ENCODE results near the gene UCN2.

The UCN2 gene

GRCh38 chr3:48528048-48528447 is 35.5 kb downstream of the UCN2 start:
- Histone ChIP-seq H3K27ac (ENCODE audit: low read depth, low read length) (no peak overlapping the region), H3K4me1 (ENCODE audit: control insufficient read depth in 1 of 2, insufficient read depth in 2 of 2, low read length in 2 of 2) (no peaks in the 10 kb centered on the region), H3K4me3 (ENCODE audit: low read depth in 1 of 2, low read length in 2 of 2) (no peak overlapping the region), H3K9ac (ENCODE audit: low read depth in 1 of 2, low read length in 2 of 2) (no peak overlapping the region), H3K36me3 (ENCODE audit: control insufficient read depth in 1 of 2, insufficient read depth in 2 of 2, low read length in 2 of 2) (peaks cover 11 to 47% of the 10 kb centered on the region in 2 donors), H3K27me3 (ENCODE audit: control insufficient read depth in 1 of 2, insufficient read depth in 2 of 2, low read length in 2 of 2) (no peaks in the 10 kb centered on the region), H3K9me3 (ENCODE audit: control insufficient read depth in 1 of 2, low read length in 2 of 2) (no peaks in the 10 kb centered on the region)

- no peaks in the 10 kb centered on the region for H3K9me3 ChIP-seq (ENCODE audit: control insufficient read depth in 1 of 2, low read length in 2 of 2)
- H3K9ac ChIP-seq (ENCODE audit: low read depth in 1 of 2, low read length in 2 of 2), result no peak overlapping the region
- no peaks in the 10 kb centered on the region for H3K27me3 ChIP-seq (ENCODE audit: control insufficient read depth in 1 of 2, insufficient read depth in 2 of 2, low read length in 2 of 2)
- H3K36me3 ChIP-seq (ENCODE audit: control insufficient read depth in 1 of 2, insufficient read depth in 2 of 2, low read length in 2 of 2), result peaks cover 19 to 50% of the 10 kb centered on the region in 2 donors
- no peak overlapping the region for H3K27ac ChIP-seq (ENCODE audit: low read depth, low read length)
- no peak overlapping the region for H3K4me3 ChIP-seq (ENCODE audit: low read depth in 1 of 2, low read length in 2 of 2)
- no peaks in the 10 kb centered on the region for H3K4me1 ChIP-seq (ENCODE audit: control insufficient read depth in 1 of 2, insufficient read depth in 2 of 2, low read length in 2 of 2)
Observed at GRCh38 chr3:48524970-48525369, 38.6 kb downstream of the UCN2 start.

GRCh38 chr3:48521635-48522034 is 41.9 kb downstream of the UCN2 start:
- peaks cover 16 to 47% of the 10 kb centered on the region in 2 donors for H3K36me3 ChIP-seq (ENCODE audit: control insufficient read depth in 1 of 2, insufficient read depth in 2 of 2, low read length in 2 of 2)
- no peak overlapping the region for H3K27ac ChIP-seq (ENCODE audit: low read depth, low read length)
- H3K9me3 ChIP-seq (ENCODE audit: control insufficient read depth in 1 of 2, low read length in 2 of 2), result no peaks in the 10 kb centered on the region
- no peak overlapping the region for H3K4me3 ChIP-seq (ENCODE audit: low read depth in 1 of 2, low read length in 2 of 2)
- H3K4me1 ChIP-seq (ENCODE audit: control insufficient read depth in 1 of 2, insufficient read depth in 2 of 2, low read length in 2 of 2), result no peaks in the 10 kb centered on the region
- H3K27me3 ChIP-seq (ENCODE audit: control insufficient read depth in 1 of 2, insufficient read depth in 2 of 2, low read length in 2 of 2), result no peaks in the 10 kb centered on the region
- H3K9ac ChIP-seq (ENCODE audit: low read depth in 1 of 2, low read length in 2 of 2), result no peak overlapping the region

- Histone ChIP-seq H3K27ac (ENCODE audit: low read depth, low read length) (no peak overlapping the region), H3K27me3 (ENCODE audit: control insufficient read depth in 1 of 2, insufficient read depth in 2 of 2, low read length in 2 of 2) (no peaks in the 10 kb centered on the region), H3K9me3 (ENCODE audit: control insufficient read depth in 1 of 2, low read length in 2 of 2) (no peaks in the 10 kb centered on the region), H3K9ac (ENCODE audit: low read depth in 1 of 2, low read length in 2 of 2) (no peak overlapping the region), H3K4me3 (ENCODE audit: low read depth in 1 of 2, low read length in 2 of 2) (no peak overlapping the region), H3K4me1 (ENCODE audit: control insufficient read depth in 1 of 2, insufficient read depth in 2 of 2, low read length in 2 of 2) (no peaks in the 10 kb centered on the region), H3K36me3 (ENCODE audit: control insufficient read depth in 1 of 2, insufficient read depth in 2 of 2, low read length in 2 of 2) (peaks cover 11 to 36% of the 10 kb centered on the region in 2 donors)
Observed at GRCh38 chr3:48519277-48519643, 44.3 kb downstream of the UCN2 start.

- Histone ChIP-seq H3K9me3 (ENCODE audit: control insufficient read depth in 1 of 2, low read length in 2 of 2) (no peaks in the 10 kb centered on the region), H3K27me3 (ENCODE audit: control insufficient read depth in 1 of 2, insufficient read depth in 2 of 2, low read length in 2 of 2) (no peaks in the 10 kb centered on the region), H3K27ac (ENCODE audit: low read depth, low read length) (no peak overlapping the region), H3K4me1 (ENCODE audit: control insufficient read depth in 1 of 2, insufficient read depth in 2 of 2, low read length in 2 of 2) (no peaks in the 10 kb centered on the region), H3K9ac (ENCODE audit: low read depth in 1 of 2, low read length in 2 of 2) (no peak overlapping the region), H3K36me3 (ENCODE audit: control insufficient read depth in 1 of 2, insufficient read depth in 2 of 2, low read length in 2 of 2) (peaks cover 11 to 31% of the 10 kb centered on the region in 2 donors), H3K4me3 (ENCODE audit: low read depth in 1 of 2, low read length in 2 of 2) (no peak overlapping the region)
Observed at GRCh38 chr3:48518638-48519276, 44.8 kb downstream of the UCN2 start.

- Histone ChIP-seq H3K27me3 (ENCODE audit: control insufficient read depth in 1 of 2, insufficient read depth in 2 of 2, low read length in 2 of 2) (no peaks in the 10 kb centered on the region), H3K36me3 (ENCODE audit: control insufficient read depth in 1 of 2, insufficient read depth in 2 of 2, low read length in 2 of 2) (peaks cover 11 to 25% of the 10 kb centered on the region in 2 donors), H3K4me3 (ENCODE audit: low read depth in 1 of 2, low read length in 2 of 2) (no peak overlapping the region), H3K4me1 (ENCODE audit: control insufficient read depth in 1 of 2, insufficient read depth in 2 of 2, low read length in 2 of 2) (no peaks in the 10 kb centered on the region), H3K27ac (ENCODE audit: low read depth, low read length) (no peak overlapping the region), H3K9me3 (ENCODE audit: control insufficient read depth in 1 of 2, low read length in 2 of 2) (no peaks in the 10 kb centered on the region), H3K9ac (ENCODE audit: low read depth in 1 of 2, low read length in 2 of 2) (no peak overlapping the region)
Observed at GRCh38 chr3:48518069-48518468, 45.5 kb downstream of the UCN2 start.

GRCh38 chr3:48516571-48516970 is 47.0 kb downstream of the UCN2 start:
- Histone ChIP-seq H3K27ac (ENCODE audit: low read depth, low read length) (no peak overlapping the region), H3K4me3 (ENCODE audit: low read depth in 1 of 2, low read length in 2 of 2) (no peak overlapping the region), H3K9me3 (ENCODE audit: control insufficient read depth in 1 of 2, low read length in 2 of 2) (no peaks in the 10 kb centered on the region), H3K36me3 (ENCODE audit: control insufficient read depth in 1 of 2, insufficient read depth in 2 of 2, low read length in 2 of 2) (peaks cover 8 to 20% of the 10 kb centered on the region in 2 donors), H3K4me1 (ENCODE audit: control insufficient read depth in 1 of 2, insufficient read depth in 2 of 2, low read length in 2 of 2) (no peaks in the 10 kb centered on the region), H3K9ac (ENCODE audit: low read depth in 1 of 2, low read length in 2 of 2) (no peak overlapping the region), H3K27me3 (ENCODE audit: control insufficient read depth in 1 of 2, insufficient read depth in 2 of 2, low read length in 2 of 2) (no peaks in the 10 kb centered on the region)

GRCh38 chr3:48514431-48515227 is 49.0 kb downstream of the UCN2 start:
- no peak overlapping the region for H3K4me3 ChIP-seq (ENCODE audit: low read depth in 1 of 2, low read length in 2 of 2)
- peaks cover 0 to 10% of the 10 kb centered on the region in 2 donors for H3K36me3 ChIP-seq (ENCODE audit: control insufficient read depth in 1 of 2, insufficient read depth in 2 of 2, low read length in 2 of 2)
- H3K4me1 ChIP-seq (ENCODE audit: control insufficient read depth in 1 of 2, insufficient read depth in 2 of 2, low read length in 2 of 2), result no peaks in the 10 kb centered on the region
- H3K9me3 ChIP-seq (ENCODE audit: control insufficient read depth in 1 of 2, low read length in 2 of 2), result no peaks in the 10 kb centered on the region
- H3K27me3 ChIP-seq (ENCODE audit: control insufficient read depth in 1 of 2, insufficient read depth in 2 of 2, low read length in 2 of 2), result no peaks in the 10 kb centered on the region
- H3K9ac ChIP-seq (ENCODE audit: low read depth in 1 of 2, low read length in 2 of 2), result no peak overlapping the region
- H3K27ac ChIP-seq (ENCODE audit: low read depth, low read length), result no peak overlapping the region

All from duodenal mucosa (tissue), 2 donors.